Ovary (tissue), 9 donors: Measurements from ENCODE around the gene PRR14. TPM values are rescaled to one million over a fixed set of nuclear protein-coding genes. Genes with fewer than 3 reads are reported as not detected.
A peak's percentile ranks its signal among the peaks of the same experiment; 100 is the strongest.
"Not testable (repeated sequence)": the region's sequence is repeated elsewhere in the genome, so short reads cannot be mapped to it uniquely, and the experiment has no call there.

Source experiments
- DNase-seq, 5 donors: peaks; one replicate each; pipeline ENCODE4 v3.0.0-alpha.2; 2019 to 2020
- H3K27ac ChIP-seq, 2 donors: fragments of 200-600 bp; one replicate each; pipeline versions ENCODE4 v1.5.1 to v1.8.0; 2019 to 2022
- H3K27me3 ChIP-seq: fragments of 200-600 bp; one replicate; pipeline ENCODE4 v1.8.0; 2022
- H3K36me3 ChIP-seq: fragments of 200-600 bp; sonication (generic); one replicate; pipeline ENCODE4 v1.5.1; 2019
- H3K4me1 ChIP-seq: one replicate; pipeline ENCODE4 v1.8.1; 2013; ENCODE audit warnings: mild to moderate bottlenecking, moderate library complexity; ENCODE audit not compliant: insufficient read depth
- H3K4me3 ChIP-seq: fragments of 200-600 bp; sonication (generic); one replicate; pipeline ENCODE4 v1.5.1; 2017
- H3K9me3 ChIP-seq, 2 donors: fragments of 200-600 bp in 1 of 2; sonication (generic) in 1 of 2; one replicate each; pipeline versions ENCODE4 v1.5.1 to v1.8.1; 2013 to 2019; ENCODE audit warnings: mild to moderate bottlenecking in 1 of 2, moderate library complexity in 1 of 2
- EP300 ChIP-seq: sonication (generic); formaldehyde crosslinking; IDR thresholded peaks from one replicate; pipeline ENCODE4 v1.6.1; 2017; ENCODE audit warnings: antibody characterized with exemption
- POLR2A ChIP-seq: fragments of 450-650 bp; IDR thresholded peaks from one replicate; pipeline ENCODE4 v1.6.1; 2017; ENCODE audit warnings: antibody characterized with exemption, mild to moderate bottlenecking, moderate library complexity
- WGBS, 3 donors: extraction: QIAGEN DNeasy Blood & Tissue Kit in 1 of 3; methylation state at CpG; one replicate each; pipeline versions ENCODE4 v1.1.5 to v1.1.7; 2013 to 2017; 5-methylcytosine and 5-hydroxymethylcytosine counted together
- intact Hi-C, 4 donors: fragments of 100-400 bp; cut with DNase I; formaldehyde crosslinking; loops; one replicate each; pipeline versions ENCODE4 v1.11.0 to v1.15.1; 2022 to 2023
- polyA plus RNA-seq, 2 donors: library from polyadenylated mRNA; stranded (reverse); fragments of 200-250 nt in 1 of 2; fragments of 350-450 nt in 1 of 2; fragmentation: Illumina TruSeq in 1 of 2; extraction: RNeasy Lipid Tissue Mini Kit (QIAGEN cat#74804) in 1 of 2; gene quantifications; one replicate each; pipeline ENCODE4 v1.2.3, GENCODE V29; 2013 to 2014
- total RNA-seq, 7 donors: library from RNA; depleted of rRNA in 2 of 7; stranded (reverse); fragments of >200 nt in 2 of 7; fragmentation: NEBNext Ultra II Directional in 3 of 7; extraction: Animal tissue kit (Norgen Biotek cat#: 25700) in 3 of 7; gene quantifications; one replicate each; pipeline versions ENCODE4 v1.1.0 to v1.2.4, GENCODE V29; 2016 to 2023
- TF ChIP-seq, protein P1 (sequence below), 3 donors: fragments of 450-650 bp in 2 of 3; fragments of 200-600 bp in 1 of 3; IDR thresholded peaks; one replicate each; pipeline versions ENCODE4 v1.5.1 to v1.8.0; 2016 to 2022; ENCODE audit warnings: antibody characterized with exemption in 3 of 3, mild to moderate bottlenecking in 1 of 3
- donor health status: DM: no; HTN: no; CAD: no; lungs with moderate emphysema.
- donor health status: DM: no; HTN: no; CAD: no.
- donor health status: Bipolar disorder and iron deficiency.
- donor health status: DM: yes; HTN: yes; CAD: no.
- donor health status: DM: no; HTN: no; CAD: no.
- donor health status: DM: yes; HTN: yes; CAD: no.

Gene PRR14
- total and polyA plus RNA-seq, 9 donors: 20.6 to 76.2 (median 50.3) TPM

DNA sequence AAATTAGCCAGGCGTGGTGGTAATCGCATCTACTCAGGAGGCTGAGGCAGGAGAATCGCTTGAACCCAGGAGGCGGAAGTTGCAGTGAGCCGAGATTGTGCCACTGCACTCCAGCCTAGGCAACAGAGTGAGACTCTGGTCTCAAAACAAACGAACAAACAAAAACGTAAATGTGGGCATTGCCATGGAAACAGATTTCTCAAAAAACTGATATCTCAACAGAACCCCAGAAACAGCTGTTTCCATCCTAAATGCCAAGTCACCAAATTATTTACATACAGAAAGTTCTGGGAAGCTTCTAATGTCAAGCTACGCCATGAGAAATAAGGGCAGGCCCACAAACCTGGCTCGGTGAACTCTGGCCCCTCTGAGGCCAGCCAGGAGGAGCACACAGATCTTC, 24.5 kb upstream of the PRR14 start:
- no peaks in the 10 kb centered on the region for H3K4me1 ChIP-seq
- no peak overlapping the region for H3K4me3 ChIP-seq
- intact Hi-C loops: loop anchor here in 1 of 4 donors (10.0 kb wide), 1 partner anchor 201 kb away; no protein-coding TSS in a partner anchor
- no peak overlapping the region for H3K27ac ChIP-seq
- H3K36me3 ChIP-seq: no peaks in the 10 kb centered on the region
- 87 to 89% (median 88%) methylated on average over 9 of the region's 9 CpGs for WGBS, 3 donors
- H3K9me3 ChIP-seq: no peaks in the 10 kb centered on the region
- no peaks in the 10 kb centered on the region for H3K27me3 ChIP-seq
- no peak for DNase-seq
- TF ChIP-seq EP300 (no peak), POLR2A (no peak)
- TF ChIP-seq, protein P1, sequence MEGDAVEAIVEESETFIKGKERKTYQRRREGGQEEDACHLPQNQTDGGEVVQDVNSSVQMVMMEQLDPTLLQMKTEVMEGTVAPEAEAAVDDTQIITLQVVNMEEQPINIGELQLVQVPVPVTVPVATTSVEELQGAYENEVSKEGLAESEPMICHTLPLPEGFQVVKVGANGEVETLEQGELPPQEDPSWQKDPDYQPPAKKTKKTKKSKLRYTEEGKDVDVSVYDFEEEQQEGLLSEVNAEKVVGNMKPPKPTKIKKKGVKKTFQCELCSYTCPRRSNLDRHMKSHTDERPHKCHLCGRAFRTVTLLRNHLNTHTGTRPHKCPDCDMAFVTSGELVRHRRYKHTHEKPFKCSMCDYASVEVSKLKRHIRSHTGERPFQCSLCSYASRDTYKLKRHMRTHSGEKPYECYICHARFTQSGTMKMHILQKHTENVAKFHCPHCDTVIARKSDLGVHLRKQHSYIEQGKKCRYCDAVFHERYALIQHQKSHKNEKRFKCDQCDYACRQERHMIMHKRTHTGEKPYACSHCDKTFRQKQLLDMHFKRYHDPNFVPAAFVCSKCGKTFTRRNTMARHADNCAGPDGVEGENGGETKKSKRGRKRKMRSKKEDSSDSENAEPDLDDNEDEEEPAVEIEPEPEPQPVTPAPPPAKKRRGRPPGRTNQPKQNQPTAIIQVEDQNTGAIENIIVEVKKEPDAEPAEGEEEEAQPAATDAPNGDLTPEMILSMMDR (IDR thresholded peaks at IDR 0.05): no peak

DNA sequence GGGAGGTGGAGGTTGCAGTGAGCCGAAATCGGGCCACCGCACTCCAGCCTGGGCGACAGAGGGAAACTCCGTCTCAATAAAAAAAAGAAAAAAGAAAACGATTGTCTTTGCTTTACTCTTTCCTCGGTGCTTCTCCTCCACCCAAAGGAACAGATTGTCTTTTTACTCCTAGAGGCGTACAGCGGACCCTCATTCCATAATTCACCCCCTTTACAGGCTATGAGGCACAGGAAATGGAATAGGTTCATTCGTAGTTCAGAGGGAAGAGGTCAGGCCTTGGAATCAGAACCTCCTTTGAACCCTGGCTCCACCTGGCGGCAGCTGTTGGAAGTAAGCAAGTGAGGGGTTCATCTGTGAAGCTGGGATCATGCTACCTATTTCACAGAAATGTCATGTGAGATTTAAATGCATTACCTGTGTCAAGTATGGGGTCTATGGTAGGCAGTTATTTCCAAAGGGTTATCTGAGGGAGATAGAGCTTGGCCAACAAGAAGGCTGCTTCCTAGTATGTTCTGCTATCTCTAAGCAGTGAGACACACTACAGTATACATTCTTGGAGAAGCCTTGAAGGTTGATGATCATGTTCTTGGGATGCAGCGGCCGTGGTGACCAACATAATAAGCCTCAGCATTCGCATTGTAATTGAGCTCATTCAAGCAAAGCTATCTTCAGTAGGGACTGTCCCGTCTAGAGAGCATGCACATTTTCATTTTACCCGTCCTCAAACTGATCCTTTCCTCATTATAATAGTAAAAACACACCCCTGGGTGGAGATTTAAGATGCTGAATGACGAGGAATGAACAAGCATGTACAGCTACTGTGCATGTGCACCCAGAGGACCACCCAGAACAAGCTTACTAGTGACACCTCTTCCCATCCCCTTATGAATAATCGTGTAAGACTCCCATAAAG, 21.9 kb upstream of the PRR14 start:
- DNase-seq: peak; percentile 75 to 90 (median 86)
- intact Hi-C loops: loop anchor here in 1 of 4 donors (10.0 kb wide), 1 partner anchor 204 kb away; no protein-coding TSS in a partner anchor
- 23 to 33% (median 25%) methylated on average over 18 of the region's 18 CpGs for WGBS, 3 donors
- TF ChIP-seq EP300 (no peak), POLR2A (no peak)
- TF ChIP-seq, protein P1 (IDR thresholded peaks at IDR 0.05): peak; percentile 69 to 85 (median 79)
- Histone ChIP-seq H3K4me3 (no peak overlapping the region), H3K9me3 (no peaks in the 10 kb centered on the region), H3K4me1 (no peaks in the 10 kb centered on the region), H3K36me3 (no peaks in the 10 kb centered on the region), H3K27ac (no peak overlapping the region), H3K27me3 (no peaks in the 10 kb centered on the region)

DNA sequence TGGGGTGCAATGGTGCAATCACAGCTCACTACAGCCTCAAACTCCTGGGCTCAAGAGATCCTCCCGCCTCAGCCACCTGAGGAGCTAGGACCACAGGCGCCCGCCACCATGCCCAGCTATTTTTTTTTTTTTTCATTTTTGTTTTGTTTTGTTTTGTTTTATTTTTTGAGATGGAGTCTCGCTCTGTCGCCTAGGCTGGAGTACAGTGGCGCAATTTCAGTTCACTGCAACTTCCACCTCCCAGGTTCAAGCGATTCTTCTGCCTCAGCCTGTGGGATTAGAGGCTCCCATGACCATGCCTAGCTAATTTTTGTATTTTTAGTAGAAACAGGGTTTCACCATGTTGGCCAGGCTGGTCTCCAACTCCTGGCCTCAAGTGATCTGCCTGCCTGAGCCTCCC, 18.3 kb upstream of the PRR14 start:
- WGBS, 3 donors: 93 to 96% (median 93%) methylated on average over 7 of the region's 7 CpGs
- intact Hi-C loops: loop anchor here in 1 of 4 donors (5.0 kb wide), 1 partner anchor 45 kb away; the partner anchor contains the start of gene ZNF785

DNA sequence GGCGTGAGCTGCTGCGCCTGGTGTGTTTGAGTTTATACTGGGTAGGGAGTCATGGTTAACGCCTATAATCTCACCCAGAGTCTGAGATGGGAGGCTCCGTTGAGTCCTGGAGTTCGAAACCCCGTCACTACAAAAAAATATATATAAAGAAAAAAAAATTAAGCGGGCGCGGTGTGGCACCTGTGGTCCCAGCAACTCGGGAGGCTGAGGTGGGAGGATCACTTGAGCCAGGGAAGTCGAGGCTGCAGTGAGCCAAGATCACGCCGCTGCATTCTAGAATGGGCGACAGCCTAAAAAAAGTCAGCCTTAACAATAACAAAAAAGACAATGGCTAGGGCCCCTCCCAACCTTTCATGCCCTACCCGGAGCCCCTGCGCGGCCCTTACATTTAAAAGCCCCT, 17.2 kb upstream of the PRR14 start:
- Histone ChIP-seq H3K4me3 (peak overlapping the region; percentile 53), H3K9me3 (no peaks in the 10 kb centered on the region), H3K36me3 (no peaks in the 10 kb centered on the region), H3K4me1 (no peaks in the 10 kb centered on the region), H3K27ac (peak overlapping the region; percentile 3 to 80), H3K27me3 (no peaks in the 10 kb centered on the region)
- intact Hi-C loops: loop anchor here in 1 of 4 donors (5.0 kb wide), 1 partner anchor 46 kb away; the partner anchor contains the start of gene ZNF785
- TF ChIP-seq, protein P1 (IDR thresholded peaks at IDR 0.05): no peak
- no peak for TF ChIP-seq EP300
- no peak for TF ChIP-seq POLR2A
- WGBS, 3 donors: 73 to 81% (median 78%) methylated on average over 17 of the region's 17 CpGs
- DNase-seq: peak in 1 of 5 donors; percentile 36

More for the DNA sequence above, 18.3 kb upstream of the PRR14 start:
- H3K9me3 ChIP-seq, H3K4me1 ChIP-seq, H3K27me3 ChIP-seq, H3K4me3 ChIP-seq, H3K27ac ChIP-seq, H3K36me3 ChIP-seq: not testable (repeated sequence)
- DNase-seq: peak in 1 of 5 donors; percentile 9

DNA sequence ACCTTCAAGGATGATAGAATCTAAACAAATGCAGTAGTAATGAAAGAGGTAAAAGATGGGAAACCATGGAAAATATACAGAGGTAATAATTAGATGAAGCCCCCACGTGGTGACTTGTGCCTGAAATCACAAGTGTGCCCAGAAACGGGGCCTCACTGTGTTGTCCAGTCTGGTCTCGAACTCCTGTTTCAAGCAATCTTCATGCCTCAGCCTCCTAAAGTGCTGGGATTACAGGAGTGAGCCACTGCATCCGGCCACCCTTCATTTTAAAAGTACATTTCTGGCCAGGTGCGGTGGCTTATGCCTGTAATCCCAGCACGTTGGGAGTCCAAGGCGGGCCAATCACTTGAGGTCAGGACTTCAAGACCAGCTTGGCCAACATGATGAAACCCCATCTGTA, 14.2 kb upstream of the PRR14 start:
- TF ChIP-seq, protein P1 (IDR thresholded peaks at IDR 0.05): no peak
- no peak for TF ChIP-seq POLR2A
- no peak for TF ChIP-seq EP300

DNA sequence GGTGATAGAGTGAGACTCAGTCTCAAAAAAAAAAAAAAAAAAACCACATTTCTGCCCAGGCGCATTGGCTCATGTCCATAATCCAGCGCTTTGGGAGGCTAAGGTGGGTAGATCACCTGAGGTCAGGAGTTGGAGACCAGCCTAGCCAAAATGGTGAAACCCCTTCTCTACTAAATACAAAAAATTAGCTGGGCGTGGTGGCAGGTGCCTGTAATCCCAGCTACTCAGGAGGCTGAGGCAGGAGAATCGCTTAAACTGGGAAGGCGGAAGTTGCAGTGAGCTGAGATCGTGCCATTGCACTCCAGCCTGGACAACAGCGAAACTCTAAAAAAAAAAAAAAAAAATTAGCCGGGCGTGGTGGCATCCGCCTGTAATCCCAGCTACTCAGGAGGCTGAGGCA, 13.6 kb upstream of the PRR14 start:
- H3K27me3 ChIP-seq, H3K4me1 ChIP-seq, H3K9me3 ChIP-seq, H3K27ac ChIP-seq, intact Hi-C loops, H3K36me3 ChIP-seq, H3K4me3 ChIP-seq: not testable (repeated sequence)
- whole genome bisulfite sequencing, 3 donors: 83 to 91% (median 88%) methylated on average over 10 of the region's 10 CpGs
- DNase-seq: peak in 1 of 5 donors; percentile 13

More for the DNA sequence above, 14.2 kb upstream of the PRR14 start:
- Histone ChIP-seq H3K9me3 (no peaks in the 10 kb centered on the region), H3K36me3 (no peaks in the 10 kb centered on the region), H3K4me3 (no peak overlapping the region), H3K4me1 (no peaks in the 10 kb centered on the region), H3K27ac (no peak overlapping the region), H3K27me3 (no peaks in the 10 kb centered on the region)
- WGBS, 3 donors: 87 to 95% (median 89%) methylated on average over 7 of the region's 7 CpGs
- intact Hi-C loops: no loop called here
- DNase-seq: no peak
